GM20431 (cell line): Measurements from ENCODE around the gene NEAT1.
"Not testable (repeated sequence)": the region's sequence is repeated elsewhere in the genome, so short reads cannot be mapped to it uniquely, and the experiment has no call there.

Source experiments
- in situ Hi-C: fragments of 300-500 bp; cut with MseI, MboI; formaldehyde crosslinking; loops from one replicate; pipeline ENCODE4 v1.15.0; 2020; ENCODE audit warnings: low sequenced_read_pairs; ENCODE audit not compliant: unreplicated experiment

NEAT1 gene

DNA sequence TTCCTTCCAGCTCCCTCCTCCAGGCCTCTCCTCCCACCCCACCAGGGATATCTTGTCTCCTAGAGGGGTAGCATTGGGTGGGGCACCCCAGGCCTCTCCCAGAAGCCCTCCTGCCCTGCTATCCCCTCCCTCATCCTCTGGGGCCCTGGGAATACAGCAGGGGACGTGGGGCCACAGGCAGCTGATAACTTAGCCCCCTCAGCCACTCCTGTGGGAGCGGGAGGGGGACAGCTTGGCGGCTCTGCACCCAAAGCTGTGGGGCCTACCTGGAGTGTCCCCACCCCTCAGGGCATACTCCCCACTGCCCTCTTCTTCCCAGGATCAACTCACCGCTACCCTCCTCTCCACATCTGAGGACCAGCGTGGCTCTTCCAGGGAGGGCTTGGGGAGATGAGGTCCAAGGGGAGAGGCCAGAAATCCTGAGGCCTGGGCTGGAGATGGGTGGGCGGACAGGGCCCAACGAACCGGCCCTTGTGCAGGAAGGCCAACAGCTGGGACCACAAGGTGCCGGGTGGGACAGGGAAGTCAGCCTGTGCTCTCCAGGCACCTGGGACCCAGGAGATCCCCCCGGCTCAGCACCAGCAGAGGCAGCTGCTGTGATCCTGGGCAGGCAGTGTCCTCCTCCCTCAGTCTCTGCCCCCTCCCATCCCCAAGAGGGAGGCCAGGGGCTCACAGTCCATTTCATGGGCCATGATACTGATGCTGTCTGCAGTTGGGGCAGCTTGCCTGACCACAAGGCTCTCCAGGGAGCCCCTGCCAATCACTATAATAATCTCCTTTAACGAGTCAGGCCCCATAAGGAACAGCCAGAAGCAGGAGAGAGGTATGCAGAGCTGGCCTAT is 23.2 kb downstream of the NEAT1 start:
- in situ Hi-C loops: no loop called here

DNA sequence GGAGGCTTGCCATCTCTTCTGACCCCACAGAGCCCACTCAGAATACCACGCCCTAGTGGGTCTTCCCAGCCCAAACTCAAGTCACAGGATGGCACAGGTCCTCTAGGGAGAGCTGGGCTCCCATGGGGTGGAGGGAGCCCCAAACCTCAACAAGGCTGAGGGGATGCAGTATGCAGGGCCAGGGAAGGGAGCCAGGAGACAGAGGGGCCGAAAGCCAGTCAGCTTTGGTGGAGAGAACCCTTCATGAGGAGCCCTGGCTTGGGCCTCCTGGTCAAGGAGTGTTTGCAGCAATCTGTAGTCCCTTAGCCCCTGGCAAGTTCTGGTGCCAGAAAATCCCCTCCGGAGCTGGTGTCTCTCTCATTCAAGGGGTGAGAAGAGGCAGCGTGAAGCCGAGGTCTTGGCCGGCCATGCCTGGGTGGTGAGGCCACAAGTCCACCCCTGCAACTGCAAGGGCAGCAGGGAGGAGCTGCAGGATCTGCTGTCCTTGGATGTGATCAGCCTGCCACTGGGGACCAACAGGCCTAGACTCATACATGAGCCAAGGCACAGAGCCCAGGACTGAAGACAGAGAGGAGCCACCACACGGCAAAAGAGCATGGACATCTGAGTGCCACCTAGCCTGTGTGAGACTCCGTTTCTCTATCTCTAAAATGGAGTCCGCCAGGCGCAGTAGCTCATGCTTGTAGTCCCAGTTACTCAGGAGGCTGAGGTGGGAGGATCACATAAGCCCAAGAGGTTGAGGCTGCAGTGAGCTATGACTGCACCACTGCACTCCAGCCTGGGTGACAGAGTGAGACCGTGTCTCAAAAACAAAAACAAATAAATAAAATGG is 24.1 kb downstream of the NEAT1 start:
- in situ Hi-C loops: no loop called here

DNA sequence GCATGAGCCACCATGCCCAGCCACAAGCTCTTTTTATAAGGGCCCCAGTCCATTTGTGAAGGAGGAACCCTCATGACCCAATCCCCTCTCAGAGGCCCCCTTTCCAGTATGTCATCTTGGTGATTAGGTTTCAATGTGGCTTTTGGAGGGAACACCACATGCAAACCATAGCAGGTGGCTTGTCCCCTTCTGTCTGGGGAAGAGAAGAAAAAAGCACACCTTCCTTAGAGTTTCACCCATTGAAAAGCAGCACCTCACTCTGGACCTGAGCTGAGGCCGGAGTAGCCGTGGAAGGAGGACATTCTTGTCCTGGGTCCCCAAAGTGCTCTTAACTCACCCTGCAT is 25.4 kb downstream of the NEAT1 start:
- in situ Hi-C loops: no loop called here

DNA sequence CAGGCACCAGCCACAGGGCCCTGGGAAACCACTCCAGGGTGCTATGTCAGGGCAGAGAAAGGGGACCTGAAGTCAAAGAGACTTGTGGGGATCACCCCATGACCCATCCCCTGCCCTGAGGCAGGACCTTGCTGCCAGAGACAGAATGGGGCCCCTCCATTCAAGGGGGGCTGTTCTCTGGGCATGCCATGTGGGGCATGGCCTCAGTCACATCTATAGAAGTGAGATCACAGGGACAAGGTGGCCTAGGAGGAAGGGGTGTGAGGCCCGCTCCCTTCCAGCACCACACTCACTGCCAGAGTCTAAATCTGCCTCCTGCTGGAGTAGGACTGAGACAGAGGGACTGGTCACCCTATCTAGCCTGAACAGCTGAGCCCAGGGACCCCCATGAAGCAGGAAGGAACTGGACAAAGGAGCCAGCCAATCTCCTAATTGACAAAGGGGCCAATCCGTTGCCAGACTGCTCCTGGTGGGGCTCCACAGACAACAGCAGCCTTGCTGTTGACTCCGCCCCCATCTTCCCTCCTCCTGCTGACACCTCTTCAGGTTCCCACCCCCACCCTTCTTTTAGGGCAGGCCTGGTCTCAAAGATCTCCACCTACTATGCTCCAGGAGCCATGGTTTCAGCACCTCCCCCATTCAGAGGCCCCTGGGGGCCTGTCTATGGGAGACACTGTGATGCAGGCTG is 26.0 kb downstream of the NEAT1 start:
- in situ Hi-C loops: no loop called here

DNA sequence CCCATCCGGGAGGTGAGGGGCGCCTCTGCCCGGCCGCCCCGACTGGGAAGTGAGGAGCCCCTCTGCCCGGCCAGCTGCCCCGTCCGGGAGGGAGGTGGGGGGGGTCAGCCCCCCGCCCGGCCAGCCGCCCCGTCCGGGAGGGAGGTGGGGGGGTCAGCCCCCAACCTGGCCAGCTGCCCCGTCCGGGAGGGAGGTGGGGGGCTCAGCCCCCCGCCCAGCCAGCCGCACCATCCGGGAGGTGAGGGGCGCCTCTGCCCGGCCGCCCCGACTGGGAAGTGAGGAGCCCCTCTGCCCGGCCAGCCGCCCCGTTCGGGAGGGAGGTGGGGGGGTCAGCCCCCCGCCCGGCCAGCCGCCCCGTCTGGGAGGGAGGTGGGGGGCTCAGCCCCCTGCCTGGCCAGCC is 28.7 kb downstream of the NEAT1 start:
- in situ Hi-C loops: not testable (repeated sequence)

DNA sequence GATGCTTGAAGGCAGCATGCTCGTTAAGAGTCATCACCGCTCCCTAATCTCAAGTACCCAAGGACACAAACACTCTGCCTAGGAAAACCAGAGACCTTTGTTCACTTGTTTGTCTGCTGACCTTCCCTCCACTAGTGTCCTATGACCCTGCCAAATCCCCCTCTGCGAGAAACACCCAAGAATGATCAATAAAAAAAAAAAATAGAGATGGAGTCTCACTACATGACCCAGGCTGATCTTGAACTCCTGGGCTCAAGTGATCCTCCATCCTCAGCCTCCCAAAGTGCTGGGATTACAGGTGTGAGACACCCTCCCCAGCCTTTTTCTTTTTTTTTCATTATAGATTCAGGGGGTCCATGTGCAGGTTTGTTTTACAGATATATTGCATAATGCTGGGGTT is 29.7 kb downstream of the NEAT1 start:
- in situ Hi-C loops: not testable (repeated sequence)

DNA sequence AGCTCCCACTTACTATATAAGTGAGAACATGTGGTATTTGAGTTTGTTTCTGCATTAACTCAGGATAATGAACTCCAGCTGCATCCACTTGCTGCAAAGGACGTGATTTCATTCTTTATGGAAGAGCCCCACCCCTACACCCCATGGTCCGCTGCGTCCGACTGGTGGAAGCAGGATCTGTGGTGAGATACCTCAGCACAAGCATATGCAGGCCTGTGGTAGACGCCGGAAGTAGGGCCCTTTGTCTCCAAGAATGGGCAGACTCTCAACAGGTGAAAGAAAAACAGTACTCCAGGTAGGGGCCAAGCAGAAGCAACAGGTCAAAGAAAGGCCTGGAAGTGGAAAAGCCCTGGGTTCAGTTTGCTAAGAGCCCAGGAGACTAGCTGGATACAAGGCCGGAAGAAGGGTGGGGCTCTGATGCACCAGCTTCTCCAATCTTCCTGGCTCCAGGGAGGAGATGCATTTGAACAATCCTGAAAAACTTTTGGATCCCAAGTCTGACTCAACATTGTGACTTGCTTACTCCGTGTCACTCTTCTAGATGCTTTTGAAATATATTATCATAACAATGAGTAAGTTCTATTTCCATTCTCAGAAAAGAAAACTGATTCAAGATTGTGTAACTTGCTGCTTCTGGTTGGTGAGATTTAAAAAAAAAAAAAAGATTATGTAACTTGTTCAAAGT is 30.4 kb downstream of the NEAT1 start:
- in situ Hi-C loops: no loop called here

DNA sequence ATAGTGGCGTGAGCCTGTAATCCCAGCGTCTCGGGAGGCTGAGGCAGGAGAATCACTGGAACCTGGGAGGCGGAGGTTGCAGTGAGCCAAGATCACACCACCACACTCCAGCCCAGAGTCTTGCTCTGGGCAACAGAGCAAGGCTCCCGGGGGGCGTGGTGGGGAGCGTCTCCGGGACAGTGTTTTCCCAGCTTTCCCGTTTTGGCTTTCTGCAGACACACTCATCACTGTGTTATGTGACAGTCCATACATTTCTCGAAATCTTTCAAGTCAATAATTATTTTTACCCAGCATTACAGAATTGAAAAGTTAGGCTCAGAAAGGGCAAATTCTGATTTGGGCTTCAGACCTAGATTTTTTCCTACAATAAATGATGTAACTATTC is 31.7 kb downstream of the NEAT1 start:
- in situ Hi-C loops: no loop called here

DNA sequence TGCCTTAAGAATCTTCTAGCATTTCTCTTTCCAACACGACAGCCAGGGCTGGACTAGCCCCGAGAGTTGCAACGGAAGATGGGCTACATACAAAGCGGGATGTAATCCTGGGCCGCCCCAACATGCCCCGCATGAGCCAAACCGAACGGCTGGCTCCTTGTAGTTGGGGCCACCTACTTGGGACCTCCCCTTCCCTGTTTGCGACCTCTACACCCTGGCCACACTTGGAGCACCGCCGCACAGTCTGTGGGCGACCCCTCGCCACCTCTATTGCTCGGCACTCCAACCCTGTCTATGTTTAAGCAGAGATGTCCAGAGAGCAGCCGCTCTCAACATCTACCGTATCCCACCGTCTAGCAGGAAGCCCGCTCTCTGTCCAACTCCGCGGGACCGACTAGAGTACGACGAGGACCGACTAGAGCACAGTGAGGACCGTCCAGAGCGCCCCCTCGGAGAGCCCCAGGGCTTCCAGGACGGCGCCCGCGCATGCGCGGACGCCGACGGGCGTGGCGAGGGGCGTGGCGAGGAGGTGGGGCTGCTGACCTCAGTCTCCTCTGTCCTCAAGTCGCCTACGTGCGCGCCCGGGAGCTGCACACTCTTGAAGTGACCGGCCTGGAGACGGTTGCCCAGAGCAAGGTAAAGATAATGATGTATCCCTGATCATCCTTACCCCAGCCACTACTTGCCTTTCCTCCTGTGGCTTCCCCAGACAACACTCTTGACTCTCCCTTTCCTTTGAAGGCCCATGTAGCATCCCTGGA is 32.3 kb downstream of the NEAT1 start:
- in situ Hi-C loops: no loop called here

DNA sequence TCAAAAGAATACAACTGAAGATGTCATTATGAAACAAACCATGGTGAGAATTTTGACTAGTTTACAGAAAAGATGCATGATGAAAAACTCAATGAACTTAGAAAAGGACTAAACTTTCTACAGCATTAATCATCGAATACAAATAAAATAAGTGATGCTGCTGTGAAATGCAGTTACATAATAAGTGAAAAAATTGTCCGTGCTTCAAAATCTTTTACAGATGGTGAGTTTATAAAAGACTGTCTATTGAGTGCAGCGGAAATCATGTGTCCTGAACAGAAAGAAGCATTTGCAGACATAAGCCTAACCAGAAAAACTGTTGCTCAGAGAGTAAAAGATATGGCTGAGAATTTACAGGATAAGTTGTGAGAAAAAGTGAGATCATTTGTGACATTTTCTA is 33.8 kb downstream of the NEAT1 start:
- in situ Hi-C loops: no loop called here

DNA sequence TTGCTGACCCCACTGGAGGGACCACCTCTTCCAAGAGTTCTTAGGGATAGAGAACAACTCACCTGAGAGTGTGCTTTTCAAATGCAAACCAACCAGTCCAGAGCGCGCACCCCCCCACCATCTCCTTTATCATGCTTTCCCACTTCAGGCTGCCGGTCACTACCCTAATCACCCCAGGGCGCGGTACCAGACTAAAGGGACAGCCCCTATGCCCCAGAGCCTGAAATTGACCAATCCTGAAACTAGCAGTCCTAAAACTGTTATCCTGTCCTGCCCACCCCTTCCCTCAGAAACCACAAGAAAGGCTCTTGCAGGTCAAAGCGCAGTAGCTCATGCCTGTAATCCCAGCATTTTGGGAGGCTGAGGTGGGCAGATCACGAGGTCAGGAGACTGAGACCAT is 37.0 kb downstream of the NEAT1 start:
- in situ Hi-C loops: no loop called here

DNA sequence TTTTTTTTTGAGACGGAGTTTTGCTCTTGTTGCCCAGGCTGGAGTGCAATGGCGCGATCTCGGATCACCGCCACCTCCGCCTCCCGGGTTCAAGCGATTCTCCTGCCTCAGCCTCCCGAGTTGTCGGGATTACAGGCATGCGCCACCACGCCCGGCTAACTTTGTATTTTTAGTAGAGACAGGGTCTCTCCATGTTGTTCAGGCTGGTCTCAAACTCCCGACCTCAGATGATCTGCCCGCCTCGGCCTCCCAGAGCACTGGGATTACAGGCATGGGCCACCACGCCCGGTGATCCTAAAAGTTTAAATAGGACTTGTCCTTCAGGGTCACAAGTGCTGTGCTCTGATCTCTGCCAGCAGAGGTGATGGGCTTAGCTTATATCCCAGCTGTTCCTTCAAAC is 42.9 kb downstream of the NEAT1 start:
- in situ Hi-C loops: not testable (repeated sequence)

DNA sequence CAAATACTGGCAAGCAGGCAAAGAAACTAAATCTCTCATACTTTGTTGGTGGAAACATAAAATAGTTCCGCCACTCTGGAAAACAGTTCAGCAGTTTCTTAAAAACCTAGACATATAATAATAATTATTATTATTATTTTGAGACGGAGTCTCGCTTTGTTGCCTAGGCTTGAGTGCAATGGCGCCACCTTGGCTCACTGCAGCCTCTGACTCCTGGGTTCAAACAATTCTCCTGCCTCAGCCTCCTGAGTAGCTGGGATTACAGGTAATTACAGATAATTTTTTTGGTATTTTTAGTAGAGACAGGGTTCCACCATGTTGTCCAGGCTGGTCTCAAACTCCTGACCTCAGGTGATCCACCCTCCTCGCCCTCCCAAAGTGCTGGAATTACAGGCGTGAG is 44.7 kb downstream of the NEAT1 start:
- in situ Hi-C loops: not testable (repeated sequence)

DNA sequence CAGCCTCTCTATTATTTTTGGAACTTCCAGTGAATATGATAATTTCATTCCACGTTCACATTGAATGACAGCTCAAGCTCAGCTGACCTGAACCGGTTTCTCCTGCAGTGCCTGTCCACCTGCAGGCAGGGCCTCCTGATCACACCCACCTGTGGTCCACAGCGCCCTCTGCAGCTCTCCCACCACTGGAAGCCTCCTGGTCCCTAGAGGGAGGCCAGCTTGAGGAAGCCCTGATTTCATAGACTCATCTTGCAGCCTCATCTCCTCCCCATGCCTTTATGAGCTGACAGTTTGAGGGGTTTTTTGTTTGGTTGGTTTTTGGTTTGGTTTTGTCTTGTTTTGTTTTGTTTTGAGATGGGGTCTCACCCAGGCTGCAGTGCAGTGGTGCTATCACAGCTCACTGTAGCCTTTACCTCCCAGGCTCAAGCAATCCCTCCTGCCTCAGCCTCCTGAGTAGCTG is 46.3 kb downstream of the NEAT1 start:
- in situ Hi-C loops: no loop called here

DNA sequence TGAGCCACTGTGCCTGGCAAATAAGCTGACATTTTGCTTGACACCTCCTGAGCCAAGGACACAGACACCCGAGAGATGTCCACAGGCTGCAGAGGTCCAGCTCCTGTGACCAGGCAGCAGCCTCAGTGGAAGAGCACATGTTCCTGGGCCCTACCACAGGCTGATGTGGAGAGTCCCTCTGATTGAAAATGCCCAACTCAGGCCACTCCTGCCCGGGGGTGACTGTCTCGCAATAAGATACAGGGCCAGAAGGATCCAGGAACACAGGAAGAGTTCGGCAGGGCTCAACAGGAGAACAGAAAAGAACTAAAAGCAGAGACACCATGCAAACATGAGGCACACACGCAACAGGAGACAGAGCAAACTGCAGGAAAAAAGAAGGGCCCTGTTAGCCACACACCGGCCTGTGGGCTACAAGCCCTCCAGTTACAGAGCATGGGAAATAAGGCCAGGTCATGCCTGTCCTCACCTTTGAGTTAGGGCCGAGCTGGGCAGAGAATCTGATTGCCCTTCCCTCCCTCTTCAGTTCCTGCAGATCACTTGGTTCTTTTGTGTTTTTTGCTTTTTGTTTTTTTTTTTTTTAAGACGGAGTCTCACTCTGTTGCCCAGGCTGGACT is 47.9 kb downstream of the NEAT1 start:
- in situ Hi-C loops: no loop called here

DNA sequence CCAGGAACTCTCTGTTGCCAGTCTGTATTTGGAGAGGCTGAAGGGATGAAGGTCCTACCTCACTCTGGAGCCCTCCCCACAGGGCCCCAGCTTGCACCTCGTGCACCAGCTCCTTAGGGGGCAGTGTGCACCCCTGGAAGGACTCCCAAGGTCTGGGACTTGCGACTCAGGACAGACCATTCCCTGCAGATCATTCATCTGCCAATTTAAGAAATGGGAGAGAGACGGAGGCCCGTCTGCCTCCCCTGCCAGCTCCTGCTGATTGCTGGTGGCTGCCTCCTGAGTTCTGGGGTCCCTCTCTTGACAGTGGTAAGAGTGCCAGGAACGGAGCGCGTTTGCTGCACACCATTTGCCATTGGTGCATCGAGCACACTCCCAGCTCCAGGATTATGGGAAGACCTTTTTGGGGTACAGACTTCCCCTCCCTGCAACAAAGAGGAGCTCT is 48.9 kb downstream of the NEAT1 start:
- in situ Hi-C loops: no loop called here

DNA sequence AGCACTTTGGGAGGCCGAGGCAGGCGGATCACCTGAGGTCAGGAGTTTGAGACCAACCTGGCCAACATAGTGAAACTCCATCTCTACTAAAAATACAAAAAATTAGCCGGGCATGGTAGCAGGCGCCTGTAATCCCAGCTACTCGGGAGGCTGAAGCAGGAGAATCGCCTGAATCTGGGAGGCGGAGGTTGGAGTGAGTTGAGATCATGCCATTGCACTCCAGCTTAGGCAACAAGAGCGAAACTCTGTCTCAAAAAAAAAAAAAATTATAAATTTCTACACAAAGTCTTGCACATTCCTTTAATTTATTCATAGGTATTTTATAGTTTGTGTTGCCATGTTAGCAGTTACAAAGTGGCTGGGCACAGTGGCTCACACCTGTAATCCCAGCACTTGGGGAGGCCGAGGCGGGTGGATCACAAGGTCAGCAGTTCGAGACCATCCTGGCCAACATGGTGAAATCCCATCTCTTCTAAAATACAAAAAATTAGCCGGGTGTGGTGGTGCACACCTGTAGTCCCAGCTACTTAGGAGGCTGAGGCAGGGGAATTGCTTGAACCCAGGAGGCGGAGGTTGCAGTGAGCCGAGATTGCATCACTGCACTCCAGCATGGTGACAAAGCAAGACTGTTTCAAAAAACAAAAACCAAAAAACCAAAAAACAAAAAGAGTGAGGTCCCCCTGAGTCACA is 50.1 kb downstream of the NEAT1 start:
- in situ Hi-C loops: not testable (repeated sequence)

DNA sequence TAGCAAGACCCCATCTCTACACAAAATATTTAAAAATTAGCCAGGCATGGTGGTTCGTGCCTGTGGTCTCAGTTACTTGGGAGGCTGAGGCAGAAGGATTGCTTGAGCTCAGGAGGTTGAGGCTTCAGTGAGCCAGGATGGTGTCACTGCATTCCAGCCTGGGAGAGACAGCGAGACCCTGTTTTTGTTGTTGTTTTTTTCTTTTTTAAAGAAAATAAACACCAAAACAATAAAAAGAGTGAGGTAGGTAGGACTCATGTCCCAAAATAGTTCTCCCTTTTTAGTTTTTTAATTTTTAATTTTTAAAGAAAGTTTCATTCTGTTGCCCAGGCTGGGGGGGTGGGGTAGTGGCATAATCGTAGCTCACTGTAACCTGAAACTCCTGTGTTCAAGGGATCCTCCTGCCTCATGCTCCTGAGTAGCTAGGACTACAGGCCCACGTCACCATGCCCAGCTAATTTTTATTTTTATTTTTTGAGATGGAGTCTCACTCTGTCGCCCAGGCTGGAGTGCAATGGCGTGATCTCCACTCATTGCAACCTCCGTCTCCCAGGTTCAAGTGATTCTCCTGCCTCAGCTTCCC is 50.8 kb downstream of the NEAT1 start:
- in situ Hi-C loops: no loop called here
